HG03103 (cell line): ENCODE results near the gene RAD51B.
"Not testable (repeated sequence)": the region's sequence is repeated elsewhere in the genome, so short reads cannot be mapped to it uniquely, and the experiment has no call there.

ENCODE experiments used
- ATAC-seq: cut with Tn5 transposase; IDR thresholded peaks from one replicate; pipeline ENCODE4 v1.9.1; 2021; ENCODE audit warnings: low read depth; ENCODE audit not compliant: unreplicated experiment

The RAD51B gene

GRCh38 chr14:68051146-68051545 lies 231.6 kb downstream of the RAD51B start:
- ATAC-seq, result no peak

- ATAC-seq, result no peak
Measured at GRCh38 chr14:68060198-68060597, 240.6 kb downstream of the RAD51B start.

- no peak for ATAC-seq
Measured at GRCh38 chr14:68062651-68063050, 243.1 kb downstream of the RAD51B start.

- ATAC-seq, result no peak
Measured at GRCh38 chr14:68065322-68065721, 245.7 kb downstream of the RAD51B start.

DNA sequence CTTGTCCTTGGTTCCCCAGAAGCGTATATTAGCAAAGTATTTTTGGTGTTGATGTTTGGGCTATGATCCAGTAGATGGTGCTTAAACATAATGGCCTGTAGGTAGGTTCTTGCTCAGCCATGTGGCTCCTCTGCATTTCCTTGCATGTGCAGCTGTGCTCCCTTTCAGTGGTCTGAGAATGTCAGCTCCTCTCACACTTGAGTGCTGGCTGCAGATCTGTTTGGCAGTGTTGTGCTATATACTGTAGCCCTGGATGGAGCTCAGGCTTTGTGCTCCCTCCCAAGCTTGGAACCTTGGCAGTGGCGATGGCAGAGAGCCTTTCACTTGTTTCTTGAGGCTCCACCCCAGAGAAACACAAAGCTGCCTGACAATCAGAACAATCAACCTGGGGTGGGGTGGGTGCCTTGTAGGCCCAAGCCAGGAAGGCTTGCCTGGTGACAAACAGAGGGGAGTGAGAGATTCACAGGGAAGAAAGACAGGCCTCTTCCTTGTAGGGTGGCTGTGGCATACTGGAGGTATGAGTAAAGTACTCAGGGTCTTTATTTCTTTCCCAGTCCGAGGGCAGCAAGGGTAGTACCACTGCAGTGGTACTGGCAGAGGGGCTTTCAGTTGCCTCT lies 255.3 kb downstream of the RAD51B start:
- no peak for ATAC-seq

DNA sequence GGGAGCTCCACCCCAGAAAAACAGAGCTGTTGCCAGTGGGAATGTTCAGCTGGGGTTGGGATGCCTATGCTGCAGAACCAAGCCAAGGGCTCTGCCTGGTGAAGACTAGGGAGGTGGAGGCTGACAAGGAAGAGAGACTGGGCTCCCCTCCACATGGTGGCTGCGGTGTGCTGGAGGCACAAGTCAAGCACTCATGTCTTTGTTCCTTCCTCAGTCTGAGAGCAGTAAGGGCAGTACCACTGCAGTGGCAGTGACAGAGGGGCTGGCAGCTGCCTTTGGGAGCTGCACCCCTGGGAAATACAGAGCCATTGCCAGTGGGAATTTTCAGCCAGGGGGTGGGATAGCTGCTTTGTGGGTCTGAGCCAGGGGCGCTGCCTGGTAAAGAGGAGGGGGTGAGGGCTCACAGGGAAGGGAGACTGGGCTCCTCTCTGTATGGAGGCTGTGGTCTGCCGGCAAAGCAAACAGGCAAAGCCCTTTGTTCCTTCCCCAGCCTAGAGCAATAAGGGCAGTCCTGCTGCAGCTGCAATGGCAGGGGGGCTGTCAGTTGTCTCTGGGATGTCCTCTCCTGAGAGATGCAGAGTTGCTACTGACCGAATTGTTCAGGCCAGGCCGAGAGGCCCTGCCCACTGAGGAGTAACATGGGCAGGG lies 255.9 kb downstream of the RAD51B start:
- ATAC-seq, result no peak

DNA sequence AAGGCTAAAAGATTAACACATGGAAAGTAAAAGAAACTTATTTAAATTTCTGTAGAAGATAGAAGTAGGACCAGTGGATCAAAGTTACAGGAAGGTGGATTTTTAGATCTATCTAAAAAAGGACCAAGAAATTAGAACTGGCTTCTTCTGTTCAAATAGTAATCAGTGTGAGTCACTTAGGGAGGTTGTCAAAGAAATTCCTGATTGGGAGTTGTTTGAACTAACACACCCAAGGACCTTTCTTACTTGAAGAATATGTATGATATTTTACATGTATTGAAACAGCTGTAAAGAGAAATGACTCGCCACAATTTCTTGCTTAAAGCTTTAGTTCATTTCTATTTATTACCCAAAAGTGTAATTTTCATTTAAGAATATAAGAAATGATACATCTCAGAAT lies 256.9 kb downstream of the RAD51B start:
- ATAC-seq, result no peak

DNA sequence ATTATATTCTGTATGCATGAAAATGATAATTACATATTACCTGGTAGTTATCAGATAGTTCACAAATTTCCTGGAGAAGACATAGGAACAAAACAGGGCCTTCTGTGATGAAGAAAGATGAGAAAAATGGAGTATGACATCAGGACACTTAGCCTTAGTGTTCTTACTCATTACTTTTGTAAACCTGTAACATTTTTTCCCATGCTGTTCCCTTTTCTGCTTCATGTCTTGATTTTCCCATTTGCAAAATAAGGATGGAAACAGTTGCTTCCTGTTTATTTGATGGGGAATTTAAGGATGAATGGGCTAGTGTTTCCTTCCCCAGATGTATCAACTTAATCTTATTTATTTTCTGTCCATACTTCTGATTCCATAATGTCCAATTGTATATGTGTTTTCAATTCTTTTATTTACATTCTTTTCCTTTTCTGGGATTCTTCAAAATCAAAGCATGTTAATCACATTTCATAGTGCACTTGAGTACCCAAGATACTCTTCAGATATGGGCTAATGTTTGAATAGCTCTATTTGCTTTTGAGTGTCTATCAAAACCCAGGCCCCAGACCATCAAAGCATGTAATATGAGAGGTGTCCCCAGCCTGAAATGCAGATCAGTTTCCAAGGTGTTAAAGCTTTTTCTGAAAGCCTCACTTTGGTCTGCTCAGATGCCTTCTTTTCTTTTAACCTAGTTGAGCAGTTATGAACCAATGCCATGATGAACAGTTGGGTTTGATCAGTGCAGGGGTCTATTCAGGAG lies 260.5 kb downstream of the RAD51B start:
- no peak for ATAC-seq

DNA sequence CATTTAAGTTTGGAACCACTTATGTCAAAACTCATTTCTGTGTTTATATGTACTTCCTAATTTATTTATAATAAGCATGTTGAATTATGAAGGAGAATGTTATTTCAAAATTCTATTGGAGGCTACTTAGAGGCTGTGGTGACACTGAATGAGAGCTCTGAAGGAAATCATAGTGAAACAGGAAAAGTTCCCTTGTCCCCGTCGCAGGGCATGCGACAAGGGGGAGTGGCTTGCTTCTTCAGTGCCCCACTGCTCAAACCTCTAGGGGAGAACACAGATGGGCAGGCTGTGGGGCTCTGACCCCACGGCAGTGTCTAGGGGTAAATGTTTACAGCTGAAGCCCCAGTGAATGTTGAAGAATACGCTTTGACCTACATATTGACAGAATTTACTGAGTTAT lies 261.9 kb downstream of the RAD51B start:
- no peak for ATAC-seq

DNA sequence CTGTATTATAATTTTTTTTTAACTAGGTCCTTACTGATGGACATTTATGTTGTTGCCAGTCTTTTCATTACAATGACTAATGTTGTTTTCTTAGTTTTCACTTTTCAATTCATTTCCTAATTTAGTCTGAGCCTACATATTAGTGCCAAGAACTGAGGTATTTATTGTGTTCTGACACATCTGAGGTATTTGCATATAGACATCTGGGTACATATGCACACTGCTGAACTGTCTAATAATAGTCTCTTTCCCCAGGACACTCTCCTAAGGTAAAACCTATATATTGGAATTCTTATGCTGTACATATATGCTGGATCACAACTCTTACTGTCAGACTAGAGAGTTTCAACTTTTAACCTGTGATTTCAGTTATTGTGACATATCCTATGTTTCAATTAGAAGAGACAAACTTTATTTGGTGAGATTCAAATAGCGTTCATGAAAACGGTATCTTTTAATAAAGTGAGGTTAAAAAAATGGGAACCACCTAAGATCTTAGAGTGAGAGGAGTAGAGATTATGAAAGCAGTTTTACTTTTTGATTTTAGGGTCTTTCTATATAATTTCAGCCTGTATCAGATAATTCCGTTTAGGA lies 263.2 kb downstream of the RAD51B start:
- no peak for ATAC-seq

GRCh38 chr14:68084256-68084655 lies 264.7 kb downstream of the RAD51B start:
- no peak for ATAC-seq

DNA sequence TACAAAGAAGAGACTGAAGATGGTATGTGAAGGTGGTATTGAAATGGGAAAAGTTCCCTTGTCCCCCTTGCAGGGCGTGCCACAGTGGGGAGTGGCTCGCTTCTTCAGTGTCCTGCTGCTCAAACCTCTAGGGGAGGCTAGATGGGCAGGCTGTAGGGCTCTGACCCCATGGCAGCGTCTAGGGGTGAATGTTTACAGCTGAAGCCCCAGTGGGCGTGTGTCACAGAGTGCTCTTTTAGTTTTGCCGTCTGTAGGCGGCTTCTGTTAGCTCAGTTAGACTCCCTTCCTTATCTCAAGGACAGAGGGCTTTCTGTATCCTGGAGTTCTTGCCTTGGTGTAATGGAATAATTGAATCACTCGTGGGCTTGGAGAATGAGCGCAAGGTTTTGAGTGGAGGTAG lies 266.2 kb downstream of the RAD51B start:
- ATAC-seq, result no peak

- ATAC-seq, result no peak
Measured at GRCh38 chr14:68088451-68088854, 268.9 kb downstream of the RAD51B start.

GRCh38 chr14:68089146-68089731 lies 269.7 kb downstream of the RAD51B start:
- no peak for ATAC-seq

DNA sequence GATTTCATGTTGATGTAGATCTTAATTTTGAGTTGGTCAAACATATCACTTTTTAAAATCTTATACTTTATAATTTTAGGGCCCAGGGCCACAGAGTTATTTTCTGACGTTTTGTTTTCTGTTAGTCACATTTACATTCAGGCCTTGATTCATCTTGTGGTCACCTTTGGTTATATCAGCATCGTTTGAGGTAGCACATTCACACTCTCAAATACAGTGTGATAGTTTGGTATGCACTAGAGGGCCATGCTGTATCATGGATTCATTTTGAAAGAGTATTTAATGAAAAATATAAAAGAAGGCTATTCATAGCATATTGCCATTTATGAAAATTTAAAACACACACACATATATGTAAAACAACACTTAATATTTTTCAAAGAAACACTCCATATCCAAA lies 274.6 kb downstream of the RAD51B start:
- no peak for ATAC-seq

DNA sequence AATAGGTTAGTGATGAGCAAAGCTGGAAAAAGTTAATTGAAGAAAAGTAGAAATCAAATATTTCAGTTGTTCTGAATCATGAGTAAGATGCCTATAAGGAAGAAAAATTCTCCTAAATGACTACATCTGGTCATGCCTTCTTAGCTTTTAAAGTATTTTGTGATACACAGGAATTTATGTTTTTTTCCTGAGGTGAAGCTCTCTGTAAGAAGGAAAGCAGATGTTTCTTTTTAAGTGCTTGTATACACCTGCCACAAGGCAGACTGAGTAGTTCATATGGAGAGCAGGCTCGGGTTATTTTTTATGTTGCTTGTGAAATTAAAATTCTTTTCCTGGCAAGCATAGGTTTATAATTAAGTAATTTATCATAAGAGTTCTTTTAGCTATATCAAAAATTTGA lies 275.2 kb downstream of the RAD51B start:
- ATAC-seq, result no peak

GRCh38 chr14:68097727-68098126 lies 278.1 kb downstream of the RAD51B start:
- ATAC-seq, result no peak

DNA sequence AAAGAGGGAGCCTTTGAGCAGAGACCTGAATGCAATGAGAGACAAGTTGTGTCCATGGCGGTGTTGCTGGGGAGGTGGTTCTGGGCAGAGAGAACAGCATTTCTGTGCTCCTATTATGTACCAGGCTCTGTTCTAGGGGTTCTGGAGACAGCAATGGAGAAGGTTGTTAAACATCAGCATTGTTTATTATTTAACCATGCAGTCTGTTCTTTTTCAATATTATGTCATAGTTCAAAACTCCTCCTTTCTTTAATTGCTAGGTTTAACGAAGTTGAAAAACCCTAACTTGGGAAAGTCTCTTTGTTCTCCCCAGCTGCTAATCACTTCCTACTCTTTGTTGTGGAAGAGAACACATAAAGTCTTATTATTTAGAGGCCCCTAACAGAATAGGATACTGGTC lies 279.3 kb downstream of the RAD51B start:
- no peak for ATAC-seq

GRCh38 chr14:68099495-68100045 lies 280.0 kb downstream of the RAD51B start:
- ATAC-seq, result no peak

- not testable (repeated sequence) for ATAC-seq
Measured at GRCh38 chr14:68101715-68102301, 282.2 kb downstream of the RAD51B start.
